GM12878 (cell line): ENCODE data around the gene ZNF200. TPM values are rescaled to one million over a fixed set of nuclear protein-coding genes. Genes with fewer than 3 reads are reported as not detected.

Source experiments
- ATAC-seq: fragments of 200-7000 bp; cut with Tn5 transposase; 3 replicates; pipeline ENCODE4 v1.9.1; 2020; ENCODE audit warnings: mild to moderate bottlenecking, moderate library complexity
- BruUV-seq: library from RNA; stranded (reverse); fragments of 400-500 nt; replicated peaks from 2 replicates; lab custom pipeline; 2021; lab: Mats Ljungman, UMichigan
- CTCF ChIA-PET: fragments of 300-600 bp; sonication (Branson Sonifier 250); formaldehyde crosslinking; extraction: SDS; loops from one replicate; lab custom pipeline; 2021; ENCODE audit warnings: inconsistent platforms; lab: Yijun Ruan, JAX
- POLR2A ChIA-PET: fragments of 350-600 bp; formaldehyde crosslinking; extraction: SDS; loops from one replicate; lab custom pipeline; 2021; ENCODE audit warnings: inconsistent platforms; lab: Charles Lee
- RAD21 ChIA-PET: fragments of 300-600 bp; sonication (Branson Sonifier 250); formaldehyde crosslinking; loops from one replicate; lab custom pipeline; 2023; ENCODE audit warnings: antibody characterized with exemption; ENCODE audit not compliant: unreplicated experiment; lab: Charles Lee
- SMC1A ChIA-PET: fragments of 300-600 bp; sonication (Branson Sonifier 250); formaldehyde crosslinking; loops from one replicate; lab custom pipeline; 2023; ENCODE audit not compliant: unreplicated experiment, uncharacterized antibody; lab: Charles Lee
- DNase-seq: peaks from one replicate; pipeline ENCODE4 v3.0.0-alpha.2; 2011; ENCODE audit warnings: low read depth, low spot score
- FAIRE-seq: peaks from 3 replicates; lab custom pipeline; 2011; peaks lifted over from hg19 to GRCh38; lab: Jason Lieb, UNC
- H2AFZ ChIP-seq: 2 replicates; pipeline ENCODE4 v1.6.0; 2011; ENCODE audit warnings: low read depth, low read length, control low read depth; ENCODE audit not compliant: control insufficient read depth
- H3K27ac ChIP-seq: 2 replicates; pipeline ENCODE4 v1.5.1; 2011; ENCODE audit warnings: control low read depth; ENCODE audit not compliant: control insufficient read depth, insufficient read depth
- H3K27me3 ChIP-seq, 2 experiments: replicated peaks in 1 of 2; 2 replicates each; pipeline versions ENCODE4 v1.6.0 to v1.6.1; 2011; ENCODE audit warnings: low read length in 1 of 2; ENCODE audit not compliant: control insufficient read depth in 2 of 2, insufficient read depth in 2 of 2
- H3K36me3 ChIP-seq, 2 experiments: 2 replicates each; pipeline ENCODE4 v1.5.1; 2011; ENCODE audit warnings: low read length in 1 of 2; ENCODE audit not compliant: control insufficient read depth in 2 of 2, insufficient read depth in 2 of 2
- H3K4me1 ChIP-seq: 2 replicates; pipeline ENCODE4 v1.6.1; 2011; ENCODE audit warnings: mild to moderate bottlenecking, low read length, moderate library complexity, mixed read lengths; ENCODE audit not compliant: control insufficient read depth, insufficient read depth
- H3K4me2 ChIP-seq: 2 replicates; pipeline ENCODE4 v1.6.0; 2011; ENCODE audit warnings: control low read depth; ENCODE audit not compliant: control insufficient read depth, insufficient read depth
- H3K4me3 ChIP-seq: fragments of 200-600 bp; sonication (generic); 2 replicates; pipeline ENCODE4 v1.5.1; 2016
- H3K79me2 ChIP-seq: 2 replicates; pipeline ENCODE4 v1.6.0; 2011; ENCODE audit warnings: low read length; ENCODE audit not compliant: control insufficient read depth, insufficient read depth
- H3K9ac ChIP-seq: 2 replicates; pipeline ENCODE4 v1.8.0; 2011; ENCODE audit warnings: low read length, control low read depth, mixed read lengths; ENCODE audit not compliant: control insufficient read depth, insufficient read depth
- H3K9me3 ChIP-seq: replicated peaks from 3 replicates; pipeline ENCODE4 v1.5.1; 2011; ENCODE audit warnings: mild to moderate bottlenecking, low read length; ENCODE audit not compliant: control insufficient read depth, insufficient read depth
- H4K20me1 ChIP-seq: 2 replicates; pipeline ENCODE4 v1.6.0; 2011; ENCODE audit not compliant: control insufficient read depth, insufficient read depth
- HDAC2 ChIP-seq: fragments of 200-600 bp; sonication (generic); IDR thresholded peaks from 2 replicates; pipeline ENCODE4 v1.6.1; 2017
- LARP7 ChIP-seq: fragments of 450-650 bp; IDR thresholded peaks from 2 replicates; pipeline ENCODE4 v1.6.1; 2017; ENCODE audit warnings: mild to moderate bottlenecking
- SKIL ChIP-seq: fragments of 450-650 bp; IDR thresholded peaks from 2 replicates; pipeline ENCODE4 v1.6.1; 2017; ENCODE audit warnings: mild to moderate bottlenecking, low read depth, inconsistent platforms; ENCODE audit not compliant: poor library complexity, severe bottlenecking
- ZNF217 ChIP-seq: fragments of 450-650 bp; IDR thresholded peaks from 2 replicates; pipeline ENCODE4 v1.6.1; 2017; ENCODE audit warnings: antibody characterized with exemption, mild to moderate bottlenecking
- WGBS: methylation state at CpG from one replicate; pipeline ENCODE4 v1.1.6; 2016; ENCODE audit warnings: low lambda C conversion rate; ENCODE audit not compliant: insufficient replicate concordance, insufficient coverage; ENCODE audit errors: missing lambda C conversion rate; 5-methylcytosine and 5-hydroxymethylcytosine counted together
- in situ Hi-C: fragments of 300-500 bp; cut with MboI; formaldehyde crosslinking; loops from 9 replicates; pipeline ENCODE4 v1.14.3; 2018; ENCODE audit warnings: mixed read lengths
- intact Hi-C: fragments of 100-400 bp; cut with micrococcal nuclease; formaldehyde crosslinking; loops from one replicate; pipeline ENCODE4 v1.14.2; 2022; ENCODE audit not compliant: unreplicated experiment
- polyA plus RNA-seq, 11 experiments: library from polyadenylated mRNA; depleted of rRNA in 4 of 11; unstranded in 6 of 11; stranded (reverse) in 5 of 11; fragments of >200 nt; fragmentation: Nextera tagmentation in 4 of 11; fragmentation: Illumina TruSeq in 1 of 11; extraction: Ambion mirVana in 4 of 11; extraction: Trizol in 1 of 11; gene quantifications; 1 replicate in 1 of 11; 2 replicates in 10 of 11; pipeline versions ENCODE4 v1.2.1 to v1.2.3, GENCODE V29; 2011 to 2016; ENCODE audit warnings: inconsistent platforms in 2 of 11, missing spikeins in 2 of 11, low read depth in 1 of 11
- total RNA-seq, 4 experiments: library from RNA; depleted of rRNA in 3 of 4; stranded (reverse); fragments of >200 nt in 3 of 4; fragmentation: Illumina TruSeq in 1 of 4; extraction: Trizol in 1 of 4; gene quantifications; 2 replicates each; pipeline versions ENCODE4 v1.2.1 to v1.2.3, GENCODE V29; 2013 to 2021

Gene ZNF200
- total and polyA plus RNA-seq, 10 of the 15 experiments (the other 5 are each of a cell fraction or from before 2014, with no cell fraction given): 4.0 to 13.9 (median 9.6) TPM

DNA sequence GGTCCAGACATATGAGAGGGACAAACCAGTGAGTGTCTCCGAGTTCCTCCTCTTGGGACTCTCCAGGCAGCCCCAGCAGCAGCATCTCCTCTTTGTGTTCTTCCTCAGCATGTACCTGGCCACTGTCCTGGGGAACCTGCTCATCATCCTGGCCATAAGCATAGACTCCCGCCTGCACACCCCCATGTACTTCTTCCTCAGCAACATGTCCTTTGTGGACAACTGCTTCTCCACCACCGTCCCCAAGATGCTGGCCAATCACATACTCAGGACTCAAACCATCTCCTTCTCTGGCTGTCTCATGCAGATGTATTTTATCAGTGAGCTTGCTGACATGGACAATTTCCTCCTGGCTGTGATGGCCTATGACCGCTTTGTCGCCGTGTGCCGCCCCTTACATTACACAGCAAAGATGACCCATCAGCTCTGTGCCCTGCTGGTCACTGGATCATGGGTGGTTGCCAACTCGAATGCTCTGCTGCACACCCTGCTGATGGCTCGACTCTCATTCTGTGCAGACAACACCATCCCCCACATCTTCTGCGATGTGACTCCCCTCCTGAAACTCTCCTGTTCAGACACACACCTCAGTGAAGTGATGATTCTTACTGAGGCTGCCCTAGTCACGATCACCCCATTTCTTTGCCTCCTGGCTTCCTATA is 19.2 kb downstream of the ZNF200 start:
- Histone ChIP-seq H3K36me3 (no peaks in the 10 kb centered on the region), H3K4me1 (peaks cover 4% of the 10 kb centered on the region), H3K4me2 (0 out of 2 replicates have a peak overlapping the region, but pooled peaks have one; percentile 33), H2AFZ (0 out of 2 replicates have a peak overlapping the region, but pooled peaks have one; percentile 26), H3K27me3 (no peaks in the 10 kb centered on the region), H3K9me3 (no peaks in the 10 kb centered on the region; the same call in 2 of the 3 replicates), H3K9ac (no peak overlapping the region), H3K4me3 (no peak overlapping the region), H3K79me2 (no peaks in the 10 kb centered on the region), H3K27ac (no peak overlapping the region), H4K20me1 (no peaks in the 10 kb centered on the region)
- RAD21 ChIA-PET: no interaction called here
- TF ChIP-seq LARP7 (no peak), HDAC2 (no peak), SKIL (no peak), ZNF217 (no peak)
- 40% methylated on average over 11 of the region's 11 CpGs for WGBS
- ATAC-seq (no peak), DNase-seq (no peak), FAIRE-seq (no peak)
- intact Hi-C loops: no loop called here
- SMC1A ChIA-PET: interaction anchor here (0.6 kb wide), 1 partner anchor 1845 kb away, joined by 3 read pairs; no protein-coding TSS in a partner anchor
- in situ Hi-C loops: no loop called here
- POLR2A ChIA-PET: no interaction called here
- CTCF ChIA-PET: no interaction called here
- BruUV-seq: no TSS peak
